ENCODE measurements around the gene SRGAP1. TPM values are rescaled to one million over a fixed set of nuclear protein-coding genes. Genes with fewer than 3 reads are reported as not detected.

Gene SRGAP1
- total and polyA plus RNA-seq, 2 of the 13 experiments (the other 11 are each of a cell fraction or from before 2014, with no cell fraction given): 1.6 to 3.4 TPM

DNA sequence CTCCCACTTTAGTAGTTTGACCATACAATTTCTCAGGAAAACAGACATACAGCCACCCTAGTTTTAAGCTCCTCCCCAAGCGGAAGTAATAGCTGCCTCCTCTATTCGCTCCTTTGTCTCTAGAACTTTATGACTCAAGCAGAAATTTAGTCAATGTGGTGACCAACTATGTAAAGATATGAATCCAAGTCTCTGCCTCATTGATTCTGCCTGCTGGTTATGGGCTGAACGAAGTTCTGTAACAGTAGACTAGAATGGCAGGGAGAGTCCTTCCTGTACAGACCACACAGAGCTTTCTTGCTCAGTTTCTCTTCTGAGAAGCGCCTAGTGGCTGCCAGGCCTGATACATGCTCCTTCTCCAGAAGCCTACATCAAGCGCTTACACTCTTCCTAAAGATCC is 358.5 kb downstream of the SRGAP1 start (continued):
- TF ChIP-seq, protein P1, sequence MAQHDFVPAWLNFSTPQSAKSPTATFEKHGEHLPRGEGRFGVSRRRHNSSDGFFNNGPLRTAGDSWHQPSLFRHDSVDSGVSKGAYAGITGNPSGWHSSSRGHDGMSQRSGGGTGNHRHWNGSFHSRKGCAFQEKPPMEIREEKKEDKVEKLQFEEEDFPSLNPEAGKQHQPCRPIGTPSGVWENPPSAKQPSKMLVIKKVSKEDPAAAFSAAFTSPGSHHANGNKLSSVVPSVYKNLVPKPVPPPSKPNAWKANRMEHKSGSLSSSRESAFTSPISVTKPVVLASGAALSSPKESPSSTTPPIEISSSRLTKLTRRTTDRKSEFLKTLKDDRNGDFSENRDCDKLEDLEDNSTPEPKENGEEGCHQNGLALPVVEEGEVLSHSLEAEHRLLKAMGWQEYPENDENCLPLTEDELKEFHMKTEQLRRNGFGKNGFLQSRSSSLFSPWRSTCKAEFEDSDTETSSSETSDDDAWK (CRISPR knock-in tag; IDR thresholded peaks at IDR 0.05): no peak
- TF ChIP-seq NR2F1 (CRISPR knock-in tag; IDR thresholded peaks at IDR 0.05) (no peak), ARHGAP35 (CRISPR knock-in tag; IDR thresholded peaks at IDR 0.05; ENCODE audit: borderline replicate concordance) (no peak)
- TF ChIP-seq, protein P2, sequence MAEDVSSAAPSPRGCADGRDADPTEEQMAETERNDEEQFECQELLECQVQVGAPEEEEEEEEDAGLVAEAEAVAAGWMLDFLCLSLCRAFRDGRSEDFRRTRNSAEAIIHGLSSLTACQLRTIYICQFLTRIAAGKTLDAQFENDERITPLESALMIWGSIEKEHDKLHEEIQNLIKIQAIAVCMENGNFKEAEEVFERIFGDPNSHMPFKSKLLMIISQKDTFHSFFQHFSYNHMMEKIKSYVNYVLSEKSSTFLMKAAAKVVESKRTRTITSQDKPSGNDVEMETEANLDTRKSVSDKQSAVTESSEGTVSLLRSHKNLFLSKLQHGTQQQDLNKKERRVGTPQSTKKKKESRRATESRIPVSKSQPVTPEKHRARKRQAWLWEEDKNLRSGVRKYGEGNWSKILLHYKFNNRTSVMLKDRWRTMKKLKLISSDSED (CRISPR knock-in tag; IDR thresholded peaks at IDR 0.05): no peak

GRCh38 chr12:64203775-64204174 is 359.3 kb downstream of the SRGAP1 start:
- Histone ChIP-seq H3K27me3 (ENCODE audit: control insufficient read depth in 1 of 2, insufficient read depth in 2 of 2, low read length in 2 of 2) (no peaks in the 10 kb centered on the region), H3K4me3 (replicated peaks in 1 of 3; ENCODE audit: insufficient read depth in 1 of 3, low read depth in 2 of 3, low read length in 3 of 3) (no peak overlapping the region), H3K36me3 (replicated peaks in 1 of 2; ENCODE audit: control insufficient read depth in 1 of 2, insufficient read depth in 2 of 2, low read length in 2 of 2) (no peaks in the 10 kb centered on the region; a peak in 1 of 5 replicates), H3K9ac (ENCODE audit: insufficient read depth, low read depth, low read length) (no peak overlapping the region), H3K79me2 (ENCODE audit: insufficient read depth, low read length) (no peaks in the 10 kb centered on the region), H3K9me3 (ENCODE audit: low read length) (no peaks in the 10 kb centered on the region), H4K20me1 (ENCODE audit: insufficient read depth, low read length) (no peaks in the 10 kb centered on the region), H3K27ac (ENCODE audit: extremely low read length, insufficient read depth, low read length) (no peak overlapping the region), H3K4me2 (ENCODE audit: low read depth, low read length) (no peak overlapping the region), H3K4me1 (ENCODE audit: insufficient read depth, low read length) (peaks cover 11% of the 10 kb centered on the region), H2AFZ (ENCODE audit: low read length) (no peak overlapping the region)
- TF ChIP-seq SPEN (CRISPR knock-in tag; IDR thresholded peaks at IDR 0.05; ENCODE audit: low read depth): no peak
- TF ChIP-seq CCAR2 (optimal IDR thresholded peaks at IDR 0.05; ENCODE audit: low read depth, low read length): no peak
- no peak for TF ChIP-seq NFE2L1 (CRISPR knock-in tag; IDR thresholded peaks at IDR 0.05; ENCODE audit: borderline replicate concordance)
- TF ChIP-seq, protein P3, sequence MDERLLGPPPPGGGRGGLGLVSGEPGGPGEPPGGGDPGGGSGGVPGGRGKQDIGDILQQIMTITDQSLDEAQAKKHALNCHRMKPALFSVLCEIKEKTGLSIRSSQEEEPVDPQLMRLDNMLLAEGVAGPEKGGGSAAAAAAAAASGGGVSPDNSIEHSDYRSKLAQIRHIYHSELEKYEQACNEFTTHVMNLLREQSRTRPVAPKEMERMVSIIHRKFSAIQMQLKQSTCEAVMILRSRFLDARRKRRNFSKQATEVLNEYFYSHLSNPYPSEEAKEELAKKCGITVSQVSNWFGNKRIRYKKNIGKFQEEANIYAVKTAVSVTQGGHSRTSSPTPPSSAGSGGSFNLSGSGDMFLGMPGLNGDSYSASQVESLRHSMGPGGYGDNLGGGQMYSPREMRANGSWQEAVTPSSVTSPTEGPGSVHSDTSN (CRISPR knock-in tag; IDR thresholded peaks at IDR 0.05): no peak
- no peak for TF ChIP-seq NONO (IDR thresholded peaks at IDR 0.05)
- no peak for TF ChIP-seq NONO (CRISPR knock-in tag; conservative IDR thresholded peaks at IDR 0.05)
- DNase-seq (ENCODE audit: low spot score) (no peak), ATAC-seq (no peak), FAIRE-seq (no peak)
- CTCF ChIA-PET (ENCODE audit: low intra/inter-chr PET ratio, low total read pairs): no interaction called here
- WGBS (ENCODE audit: low lambda C conversion rate): 69% methylated on average over 7 of the region's 7 CpGs
- in situ Hi-C loops (cut with HindIII; ENCODE audit: extremely low pct_ligation_motif_present, low pct_unique_long_range_greater_than_20kb): no loop called here
- POLR2A ChIA-PET: no interaction called here
- no TSS peak for BruUV-seq (replicated peaks)
- intact Hi-C loops (cut with micrococcal nuclease; ENCODE audit: unreplicated experiment): no loop called here
